ENCODE results near the gene GPR18.

GPR18 gene

DNA sequence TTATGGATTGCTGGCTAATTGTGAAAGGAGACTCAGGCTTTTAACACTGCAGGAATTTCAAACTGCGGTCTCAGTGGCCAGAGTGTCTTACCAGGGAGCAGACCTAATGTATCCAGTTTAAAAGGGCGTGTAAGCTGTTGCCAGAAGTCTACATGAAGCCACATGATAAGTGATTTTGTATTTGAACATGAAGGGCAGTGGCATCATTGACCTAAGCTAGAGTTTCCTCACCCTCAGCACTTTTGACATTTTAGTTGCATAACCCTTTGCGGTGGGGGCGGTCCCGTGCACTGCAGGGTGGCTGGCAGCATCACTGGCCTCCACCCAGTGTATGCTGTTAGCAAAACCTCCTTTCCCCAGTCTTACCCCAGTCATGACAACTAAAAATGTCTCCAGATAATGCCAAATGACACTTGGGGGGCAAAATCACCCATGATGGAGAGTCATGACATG, 23.7 kb upstream of the GPR18 start:
- H3K27ac ChIP-seq (replicated peaks): peak overlapping the region; percentile 94
- no peak for TF ChIP-seq REST (IDR thresholded peaks at IDR 0.05; ENCODE audit: insufficient replicate concordance, low read depth)
- 0 out of 2 replicates have a peak, but pooled peaks have one; percentile 4 for TF ChIP-seq SPI1 (IDR thresholded peaks at IDR 0.05; ENCODE audit: borderline replicate concordance, low read depth)
- TF ChIP-seq GABPA (IDR thresholded peaks at IDR 0.05; ENCODE audit: low read depth): 0 out of 2 replicates have a peak, but pooled peaks have one; percentile 22
- TF ChIP-seq POLR2AphosphoS5 (IDR thresholded peaks at IDR 0.05; ENCODE audit: low read depth): peak; percentile 85
- TF ChIP-seq, protein P1, sequence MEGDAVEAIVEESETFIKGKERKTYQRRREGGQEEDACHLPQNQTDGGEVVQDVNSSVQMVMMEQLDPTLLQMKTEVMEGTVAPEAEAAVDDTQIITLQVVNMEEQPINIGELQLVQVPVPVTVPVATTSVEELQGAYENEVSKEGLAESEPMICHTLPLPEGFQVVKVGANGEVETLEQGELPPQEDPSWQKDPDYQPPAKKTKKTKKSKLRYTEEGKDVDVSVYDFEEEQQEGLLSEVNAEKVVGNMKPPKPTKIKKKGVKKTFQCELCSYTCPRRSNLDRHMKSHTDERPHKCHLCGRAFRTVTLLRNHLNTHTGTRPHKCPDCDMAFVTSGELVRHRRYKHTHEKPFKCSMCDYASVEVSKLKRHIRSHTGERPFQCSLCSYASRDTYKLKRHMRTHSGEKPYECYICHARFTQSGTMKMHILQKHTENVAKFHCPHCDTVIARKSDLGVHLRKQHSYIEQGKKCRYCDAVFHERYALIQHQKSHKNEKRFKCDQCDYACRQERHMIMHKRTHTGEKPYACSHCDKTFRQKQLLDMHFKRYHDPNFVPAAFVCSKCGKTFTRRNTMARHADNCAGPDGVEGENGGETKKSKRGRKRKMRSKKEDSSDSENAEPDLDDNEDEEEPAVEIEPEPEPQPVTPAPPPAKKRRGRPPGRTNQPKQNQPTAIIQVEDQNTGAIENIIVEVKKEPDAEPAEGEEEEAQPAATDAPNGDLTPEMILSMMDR (IDR thresholded peaks at IDR 0.05; ENCODE audit: insufficient read depth, low read length): no peak
- DNase-seq (ENCODE audit: low read depth in 1 of 2, low spot score in 1 of 2): peak; percentile 96 to 98
- no peaks in the 10 kb centered on the region for H3K27me3 ChIP-seq (ENCODE audit: insufficient read depth, poor library complexity, severe bottlenecking)
- H3K4me3 ChIP-seq (replicated peaks; ENCODE audit: insufficient read depth, low read length): no peak overlapping the region

- TF ChIP-seq SPI1 (IDR thresholded peaks at IDR 0.05; ENCODE audit: borderline replicate concordance, low read depth): no peak
- no peak for TF ChIP-seq REST (IDR thresholded peaks at IDR 0.05; ENCODE audit: insufficient replicate concordance, low read depth)
- TF ChIP-seq, protein P1 (IDR thresholded peaks at IDR 0.05; ENCODE audit: insufficient read depth, low read length): no peak
- no peak for TF ChIP-seq GABPA (IDR thresholded peaks at IDR 0.05; ENCODE audit: low read depth)
- TF ChIP-seq POLR2AphosphoS5 (IDR thresholded peaks at IDR 0.05; ENCODE audit: low read depth): 0 out of 2 replicates have a peak, but pooled peaks have one; percentile 33
- H3K4me3 ChIP-seq (replicated peaks; ENCODE audit: insufficient read depth, low read length): no peak overlapping the region
- DNase-seq (ENCODE audit: low read depth in 1 of 2, low spot score in 1 of 2): peak; percentile 81 to 92
- H3K27me3 ChIP-seq (ENCODE audit: insufficient read depth, poor library complexity, severe bottlenecking): no peaks in the 10 kb centered on the region
- H3K27ac ChIP-seq (replicated peaks): peak overlapping the region; percentile 94
Measured at GRCh38 chr13:99280166-99280565, 22.0 kb upstream of the GPR18 start.

DNA sequence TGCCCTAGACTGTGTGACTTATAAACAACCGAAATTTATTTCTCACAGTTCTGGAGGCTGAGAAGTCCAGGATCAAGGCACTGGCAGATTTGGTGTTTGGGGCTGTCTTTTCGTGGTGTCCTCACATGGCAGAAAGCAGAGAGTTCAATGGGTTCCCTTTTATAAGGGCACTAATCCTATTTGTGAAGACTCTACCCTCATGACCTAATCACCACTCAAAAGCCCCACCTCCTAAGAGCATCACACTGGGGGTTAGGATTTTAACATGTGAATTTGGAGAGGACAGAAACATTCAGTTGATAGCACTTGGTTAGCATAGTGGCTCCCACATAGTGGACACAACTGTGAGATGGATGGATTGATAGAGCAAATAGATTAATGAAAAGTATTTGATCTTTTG, 21.5 kb upstream of the GPR18 start:
- Histone ChIP-seq H3K4me3 (replicated peaks; ENCODE audit: insufficient read depth, low read length) (no peak overlapping the region), H3K27ac (replicated peaks) (peak overlapping the region; percentile 94), H3K27me3 (ENCODE audit: insufficient read depth, poor library complexity, severe bottlenecking) (no peaks in the 10 kb centered on the region)
- no peak for DNase-seq (ENCODE audit: low read depth in 1 of 2, low spot score in 1 of 2)
- no peak for TF ChIP-seq SPI1 (IDR thresholded peaks at IDR 0.05; ENCODE audit: borderline replicate concordance, low read depth)
- TF ChIP-seq, protein P1 (IDR thresholded peaks at IDR 0.05; ENCODE audit: insufficient read depth, low read length): no peak
- no peak for TF ChIP-seq REST (IDR thresholded peaks at IDR 0.05; ENCODE audit: insufficient replicate concordance, low read depth)
- no peak for TF ChIP-seq POLR2AphosphoS5 (IDR thresholded peaks at IDR 0.05; ENCODE audit: low read depth)
- TF ChIP-seq GABPA (IDR thresholded peaks at IDR 0.05; ENCODE audit: low read depth): no peak
